ENCODE measurements around the gene JAKMIP1.

The JAKMIP1 gene

DNA sequence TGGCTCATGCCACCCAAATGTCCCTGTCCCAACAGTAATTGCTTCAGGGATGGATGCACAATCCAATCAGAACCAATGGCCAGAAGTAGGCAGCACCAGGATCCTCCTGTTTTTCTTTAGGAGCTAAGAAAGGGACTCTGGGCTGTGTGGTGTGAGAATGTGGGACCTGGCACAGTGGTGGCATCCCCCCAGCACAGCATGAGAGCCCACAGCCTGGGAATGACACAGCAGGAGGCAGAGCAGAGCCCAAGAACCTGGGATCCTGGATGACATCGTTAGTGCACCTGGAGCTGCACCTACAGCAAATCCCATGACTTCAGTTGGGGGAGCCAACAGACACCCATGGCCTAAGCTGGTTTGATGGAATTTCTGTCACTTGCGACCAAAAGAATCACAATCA lies 111.4 kb downstream of the JAKMIP1 start:
- no peak overlapping the region for H3K27ac ChIP-seq (ENCODE audit: low read depth, low read length)
- no peak overlapping the region for H3K4me3 ChIP-seq (ENCODE audit: low read depth in 1 of 2, low read length in 2 of 2)
- no peaks in the 10 kb centered on the region for H3K36me3 ChIP-seq (ENCODE audit: control insufficient read depth in 1 of 2, insufficient read depth in 2 of 2, low read length in 2 of 2)
- no peaks in the 10 kb centered on the region for H3K4me1 ChIP-seq (ENCODE audit: control insufficient read depth in 1 of 2, insufficient read depth in 2 of 2, low read length in 2 of 2)
- H3K9ac ChIP-seq (ENCODE audit: low read depth in 1 of 2, low read length in 2 of 2), result no peak overlapping the region
- no peaks in the 10 kb centered on the region for H3K9me3 ChIP-seq (ENCODE audit: control insufficient read depth in 1 of 2, low read length in 2 of 2)
- H3K27me3 ChIP-seq (ENCODE audit: control insufficient read depth in 1 of 2, insufficient read depth in 2 of 2, low read length in 2 of 2), result peaks cover 0 to 5% of the 10 kb centered on the region in 2 donors

DNA sequence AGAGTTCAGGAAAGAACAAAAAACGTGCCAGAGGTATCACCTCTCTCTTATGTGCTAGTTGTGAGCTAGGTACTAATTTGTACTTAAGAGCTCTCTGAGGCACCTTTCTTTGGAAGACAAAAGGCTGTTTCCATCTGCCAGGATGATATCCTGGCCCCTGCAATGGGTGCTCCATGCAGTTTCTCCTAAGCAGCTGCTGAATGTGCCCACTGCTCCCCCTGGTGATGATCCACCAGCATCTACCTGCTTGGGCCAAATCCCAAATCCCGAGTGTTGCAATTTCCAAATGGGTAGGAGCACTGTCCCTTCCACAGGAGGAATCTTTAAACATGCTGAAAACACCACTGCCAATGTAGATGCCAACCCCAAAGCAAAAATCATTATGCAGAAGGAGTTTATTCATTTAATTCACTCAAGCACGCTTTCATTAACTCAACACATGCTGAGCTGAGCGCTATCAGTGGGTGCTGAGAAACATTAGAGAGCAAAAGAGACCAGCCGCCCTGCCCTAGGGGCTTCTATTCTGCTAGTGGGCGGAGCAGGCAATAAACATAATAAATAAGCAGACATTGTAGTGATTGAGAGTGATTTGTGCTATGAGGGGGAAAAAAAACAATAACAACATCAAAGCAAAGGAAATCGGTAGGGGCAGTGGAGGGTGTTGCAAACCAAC lies 112.5 kb downstream of the JAKMIP1 start:
- Histone ChIP-seq H3K27me3 (ENCODE audit: control insufficient read depth in 1 of 2, insufficient read depth in 2 of 2, low read length in 2 of 2) (peaks cover 0 to 5% of the 10 kb centered on the region in 2 donors), H3K27ac (ENCODE audit: low read depth, low read length) (no peak overlapping the region), H3K9ac (ENCODE audit: low read depth in 1 of 2, low read length in 2 of 2) (no peak overlapping the region), H3K9me3 (ENCODE audit: control insufficient read depth in 1 of 2, low read length in 2 of 2) (no peaks in the 10 kb centered on the region), H3K4me3 (ENCODE audit: low read depth in 1 of 2, low read length in 2 of 2) (no peak overlapping the region), H3K4me1 (ENCODE audit: control insufficient read depth in 1 of 2, insufficient read depth in 2 of 2, low read length in 2 of 2) (no peaks in the 10 kb centered on the region), H3K36me3 (ENCODE audit: control insufficient read depth in 1 of 2, insufficient read depth in 2 of 2, low read length in 2 of 2) (no peaks in the 10 kb centered on the region)

DNA sequence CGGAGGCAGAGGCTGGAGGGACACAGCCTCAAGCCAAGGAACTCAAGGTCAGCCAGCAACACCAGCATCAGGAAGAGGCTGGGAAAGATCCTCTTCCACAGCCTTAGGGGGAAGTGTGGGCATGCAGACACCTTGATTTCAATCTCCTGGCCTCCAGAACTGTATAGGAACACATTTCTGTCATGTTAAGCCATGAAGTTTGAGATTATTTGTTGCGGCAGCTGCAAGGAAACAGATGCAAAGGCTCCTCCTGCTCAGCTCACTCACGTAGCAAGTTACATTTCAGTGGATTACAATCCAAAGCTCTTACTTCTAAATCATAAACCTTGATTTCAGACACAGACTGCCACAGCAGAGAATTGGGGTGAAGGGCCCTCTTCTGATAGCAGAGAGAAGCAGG lies 113.5 kb downstream of the JAKMIP1 start:
- H3K27ac ChIP-seq (ENCODE audit: low read depth, low read length), result no peak overlapping the region
- no peaks in the 10 kb centered on the region for H3K9me3 ChIP-seq (ENCODE audit: control insufficient read depth in 1 of 2, low read length in 2 of 2)
- H3K9ac ChIP-seq (ENCODE audit: low read depth in 1 of 2, low read length in 2 of 2), result no peak overlapping the region
- no peaks in the 10 kb centered on the region for H3K36me3 ChIP-seq (ENCODE audit: control insufficient read depth in 1 of 2, insufficient read depth in 2 of 2, low read length in 2 of 2)
- no peaks in the 10 kb centered on the region for H3K4me1 ChIP-seq (ENCODE audit: control insufficient read depth in 1 of 2, insufficient read depth in 2 of 2, low read length in 2 of 2)
- peaks cover 0 to 5% of the 10 kb centered on the region in 2 donors for H3K27me3 ChIP-seq (ENCODE audit: control insufficient read depth in 1 of 2, insufficient read depth in 2 of 2, low read length in 2 of 2)
- H3K4me3 ChIP-seq (ENCODE audit: low read depth in 1 of 2, low read length in 2 of 2), result no peak overlapping the region

DNA sequence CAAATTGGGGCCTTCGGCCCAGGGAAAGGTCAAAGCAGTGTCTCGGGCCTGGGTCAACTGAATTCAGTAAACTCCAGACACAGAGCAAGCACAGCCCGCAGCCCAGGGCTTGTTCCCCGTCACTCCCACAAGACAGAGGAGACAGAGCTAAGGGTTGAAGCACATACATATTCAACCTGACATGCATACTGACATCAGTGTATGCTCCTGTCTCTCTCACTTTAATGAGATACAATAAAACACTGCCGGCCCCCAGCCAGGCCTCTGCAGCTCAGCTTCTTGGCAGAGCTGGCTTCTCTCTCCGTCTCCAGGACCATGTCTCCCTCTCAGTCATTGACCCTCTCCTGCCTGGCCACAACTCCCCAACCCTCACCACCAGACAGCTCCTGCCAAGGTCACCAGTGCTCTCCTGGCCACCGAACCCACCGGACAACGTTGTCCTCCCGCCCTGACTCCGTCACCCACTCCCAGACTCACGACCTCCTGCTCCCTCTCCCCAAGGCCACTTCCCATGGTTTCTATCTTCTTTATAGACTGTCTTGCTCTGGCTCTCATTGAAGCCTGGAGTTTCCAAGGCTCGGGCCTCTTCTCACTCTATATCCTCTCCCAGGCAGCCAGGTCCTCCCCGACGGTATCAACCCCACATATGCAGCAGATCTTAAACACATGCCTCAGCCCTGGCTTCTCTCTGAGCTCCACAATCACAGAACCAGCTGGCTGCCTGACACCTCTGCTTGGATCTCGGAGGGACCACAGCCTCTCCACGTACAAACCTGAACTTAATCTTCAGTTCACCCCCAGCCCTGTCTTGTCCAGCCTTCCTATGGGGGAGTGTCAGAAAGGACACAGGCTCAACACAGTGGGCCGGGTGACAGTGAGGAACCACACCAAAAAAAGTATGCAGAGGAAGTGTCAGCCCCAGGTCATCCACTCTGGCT lies 114.4 kb downstream of the JAKMIP1 start:
- peaks cover 0 to 5% of the 10 kb centered on the region in 2 donors for H3K27me3 ChIP-seq (ENCODE audit: control insufficient read depth in 1 of 2, insufficient read depth in 2 of 2, low read length in 2 of 2)
- no peaks in the 10 kb centered on the region for H3K4me1 ChIP-seq (ENCODE audit: control insufficient read depth in 1 of 2, insufficient read depth in 2 of 2, low read length in 2 of 2)
- H3K36me3 ChIP-seq (ENCODE audit: control insufficient read depth in 1 of 2, insufficient read depth in 2 of 2, low read length in 2 of 2), result no peaks in the 10 kb centered on the region
- H3K27ac ChIP-seq (ENCODE audit: low read depth, low read length), result no peak overlapping the region
- no peak overlapping the region for H3K4me3 ChIP-seq (ENCODE audit: low read depth in 1 of 2, low read length in 2 of 2)
- H3K9ac ChIP-seq (ENCODE audit: low read depth in 1 of 2, low read length in 2 of 2), result no peak overlapping the region
- no peaks in the 10 kb centered on the region for H3K9me3 ChIP-seq (ENCODE audit: control insufficient read depth in 1 of 2, low read length in 2 of 2)

DNA sequence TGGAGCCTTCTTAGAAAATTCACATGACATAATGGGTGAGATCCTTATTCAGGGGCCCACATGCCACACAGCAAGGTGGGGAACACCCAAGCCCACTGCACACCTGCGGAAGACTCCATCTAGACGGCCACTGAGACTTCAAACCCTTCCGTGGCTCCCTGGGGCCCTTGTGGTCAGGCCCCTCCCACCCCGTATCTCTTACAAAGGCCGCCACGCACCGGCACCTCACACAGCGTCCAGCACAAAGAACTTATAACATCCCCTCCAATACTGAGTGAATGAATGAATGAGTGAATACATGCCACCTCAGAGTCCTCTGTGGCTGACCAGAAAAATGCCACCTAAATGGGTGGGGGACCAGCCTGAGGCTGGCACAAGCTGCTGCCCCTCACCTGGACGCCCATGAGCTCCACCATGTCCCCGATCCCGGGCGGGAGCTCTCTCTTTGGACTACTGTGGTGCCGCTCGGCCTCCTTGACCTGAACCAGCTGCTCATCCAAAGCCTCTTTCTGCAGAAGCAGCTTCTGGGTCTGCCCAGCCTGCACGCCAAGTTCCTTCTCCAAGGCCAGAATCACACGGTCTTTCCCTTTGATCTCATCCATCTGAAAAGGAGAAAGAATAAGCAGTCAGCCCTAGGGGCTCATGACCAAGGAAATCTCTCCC lies 115.2 kb downstream of the JAKMIP1 start:
- H3K27ac ChIP-seq (ENCODE audit: low read depth, low read length), result no peak overlapping the region
- H3K4me3 ChIP-seq (ENCODE audit: low read depth in 1 of 2, low read length in 2 of 2), result no peak overlapping the region
- H3K9ac ChIP-seq (ENCODE audit: low read depth in 1 of 2, low read length in 2 of 2), result no peak overlapping the region
- no peaks in the 10 kb centered on the region for H3K36me3 ChIP-seq (ENCODE audit: control insufficient read depth in 1 of 2, insufficient read depth in 2 of 2, low read length in 2 of 2)
- H3K9me3 ChIP-seq (ENCODE audit: control insufficient read depth in 1 of 2, low read length in 2 of 2), result no peaks in the 10 kb centered on the region
- H3K4me1 ChIP-seq (ENCODE audit: control insufficient read depth in 1 of 2, insufficient read depth in 2 of 2, low read length in 2 of 2), result no peaks in the 10 kb centered on the region
- peaks cover 0 to 5% of the 10 kb centered on the region in 2 donors for H3K27me3 ChIP-seq (ENCODE audit: control insufficient read depth in 1 of 2, insufficient read depth in 2 of 2, low read length in 2 of 2)

DNA sequence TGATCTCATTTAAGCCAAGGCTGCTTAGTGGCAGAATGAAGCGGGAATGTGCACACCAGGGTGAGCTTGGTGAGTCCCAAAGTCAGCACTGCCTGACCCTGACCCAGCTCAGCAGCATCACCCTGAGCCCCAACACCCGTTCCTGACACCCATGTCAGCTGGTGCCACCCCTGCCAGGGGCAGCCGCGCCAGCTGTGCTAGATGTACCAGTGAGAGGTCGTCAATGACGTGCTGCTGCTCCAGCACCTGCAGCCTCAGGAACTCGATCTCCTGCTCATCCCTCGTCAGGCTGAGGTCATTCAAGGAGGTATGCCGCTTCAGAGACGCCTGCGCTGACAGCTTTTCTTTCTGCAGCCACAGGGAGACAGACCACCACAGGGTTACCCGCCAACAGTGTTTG lies 120.4 kb downstream of the JAKMIP1 start:
- Histone ChIP-seq H3K4me1 (ENCODE audit: control insufficient read depth in 1 of 2, insufficient read depth in 2 of 2, low read length in 2 of 2) (no peaks in the 10 kb centered on the region), H3K9me3 (ENCODE audit: control insufficient read depth in 1 of 2, low read length in 2 of 2) (no peaks in the 10 kb centered on the region), H3K9ac (ENCODE audit: low read depth in 1 of 2, low read length in 2 of 2) (no peak overlapping the region), H3K27me3 (ENCODE audit: control insufficient read depth in 1 of 2, insufficient read depth in 2 of 2, low read length in 2 of 2) (no peaks in the 10 kb centered on the region), H3K27ac (ENCODE audit: low read depth, low read length) (no peak overlapping the region), H3K36me3 (ENCODE audit: control insufficient read depth in 1 of 2, insufficient read depth in 2 of 2, low read length in 2 of 2) (no peaks in the 10 kb centered on the region), H3K4me3 (ENCODE audit: low read depth in 1 of 2, low read length in 2 of 2) (no peak overlapping the region)

DNA sequence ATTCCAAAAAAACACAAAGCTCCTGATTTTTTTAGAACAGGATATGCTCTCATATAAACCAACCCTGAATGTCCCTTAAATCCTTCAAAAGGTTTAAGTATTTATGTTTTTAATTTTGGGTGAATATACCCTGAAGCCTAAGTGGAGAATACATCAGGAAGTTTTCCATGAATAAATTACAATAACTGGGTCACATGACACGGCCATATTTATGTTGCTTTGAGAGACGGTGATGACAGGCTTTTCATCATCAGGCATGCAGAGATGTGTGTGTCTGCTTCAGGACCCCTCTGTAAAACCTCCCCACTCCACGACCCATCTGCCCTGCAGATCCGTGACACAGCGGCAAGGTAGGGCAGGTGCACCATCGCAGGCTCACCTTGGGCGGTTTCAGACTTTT lies 121.8 kb downstream of the JAKMIP1 start:
- H3K36me3 ChIP-seq (ENCODE audit: control insufficient read depth in 1 of 2, insufficient read depth in 2 of 2, low read length in 2 of 2), result no peaks in the 10 kb centered on the region
- H3K9ac ChIP-seq (ENCODE audit: low read depth in 1 of 2, low read length in 2 of 2), result no peak overlapping the region
- H3K9me3 ChIP-seq (ENCODE audit: control insufficient read depth in 1 of 2, low read length in 2 of 2), result no peaks in the 10 kb centered on the region
- H3K4me1 ChIP-seq (ENCODE audit: control insufficient read depth in 1 of 2, insufficient read depth in 2 of 2, low read length in 2 of 2), result no peaks in the 10 kb centered on the region
- no peak overlapping the region for H3K4me3 ChIP-seq (ENCODE audit: low read depth in 1 of 2, low read length in 2 of 2)
- no peaks in the 10 kb centered on the region for H3K27me3 ChIP-seq (ENCODE audit: control insufficient read depth in 1 of 2, insufficient read depth in 2 of 2, low read length in 2 of 2)
- no peak overlapping the region for H3K27ac ChIP-seq (ENCODE audit: low read depth, low read length)

DNA sequence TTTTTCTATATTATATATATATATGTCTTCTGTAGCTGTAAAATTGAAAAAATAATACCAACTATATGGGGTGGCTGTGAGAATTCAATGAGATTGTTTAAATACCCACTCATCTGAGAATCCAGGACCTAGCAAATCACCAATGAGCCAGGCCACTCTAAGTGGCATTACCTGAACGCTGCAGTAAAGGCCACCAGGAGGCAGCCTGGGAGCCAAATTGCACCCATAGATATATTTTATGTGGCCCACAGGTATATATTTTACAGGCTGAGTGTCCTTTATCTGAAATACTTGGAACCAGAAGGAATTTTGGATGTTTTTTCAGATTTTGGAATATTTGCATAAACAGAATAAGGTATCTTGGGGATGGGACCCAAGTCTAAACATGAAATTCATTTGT lies 124.0 kb downstream of the JAKMIP1 start:
- no peaks in the 10 kb centered on the region for H3K36me3 ChIP-seq (ENCODE audit: control insufficient read depth in 1 of 2, insufficient read depth in 2 of 2, low read length in 2 of 2)
- no peaks in the 10 kb centered on the region for H3K27me3 ChIP-seq (ENCODE audit: control insufficient read depth in 1 of 2, insufficient read depth in 2 of 2, low read length in 2 of 2)
- no peaks in the 10 kb centered on the region for H3K9me3 ChIP-seq (ENCODE audit: control insufficient read depth in 1 of 2, low read length in 2 of 2)
- no peak overlapping the region for H3K4me3 ChIP-seq (ENCODE audit: low read depth in 1 of 2, low read length in 2 of 2)
- H3K9ac ChIP-seq (ENCODE audit: low read depth in 1 of 2, low read length in 2 of 2), result no peak overlapping the region
- peaks cover 0 to 3% of the 10 kb centered on the region in 2 donors for H3K4me1 ChIP-seq (ENCODE audit: control insufficient read depth in 1 of 2, insufficient read depth in 2 of 2, low read length in 2 of 2)
- H3K27ac ChIP-seq (ENCODE audit: low read depth, low read length), result no peak overlapping the region

DNA sequence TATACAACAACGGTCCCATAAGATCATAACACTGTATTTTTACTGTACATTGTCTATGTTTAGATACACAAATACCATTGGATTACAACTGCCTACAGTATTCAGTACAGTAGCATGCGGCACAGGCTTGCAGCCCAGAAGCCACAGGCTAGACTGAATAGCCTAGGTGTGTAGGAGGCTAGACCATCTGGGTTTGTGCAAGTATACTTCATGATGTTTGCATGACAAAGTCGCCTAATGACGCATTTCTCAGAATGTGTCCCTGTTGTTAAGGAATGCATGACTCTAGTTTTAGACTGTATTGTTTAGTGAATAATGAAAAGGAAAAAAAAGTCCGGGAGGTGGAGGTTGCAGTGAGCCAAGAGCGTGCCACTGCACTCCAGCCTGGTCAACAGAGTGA lies 125.6 kb downstream of the JAKMIP1 start:
- no peaks in the 10 kb centered on the region for H3K36me3 ChIP-seq (ENCODE audit: control insufficient read depth in 1 of 2, insufficient read depth in 2 of 2, low read length in 2 of 2)
- H3K9ac ChIP-seq (ENCODE audit: low read depth in 1 of 2, low read length in 2 of 2), result no peak overlapping the region
- no peak overlapping the region for H3K27ac ChIP-seq (ENCODE audit: low read depth, low read length)
- H3K4me3 ChIP-seq (ENCODE audit: low read depth in 1 of 2, low read length in 2 of 2), result no peak overlapping the region
- no peaks in the 10 kb centered on the region for H3K27me3 ChIP-seq (ENCODE audit: control insufficient read depth in 1 of 2, insufficient read depth in 2 of 2, low read length in 2 of 2)
- H3K9me3 ChIP-seq (ENCODE audit: control insufficient read depth in 1 of 2, low read length in 2 of 2), result no peaks in the 10 kb centered on the region
- peaks cover 0 to 3% of the 10 kb centered on the region in 2 donors for H3K4me1 ChIP-seq (ENCODE audit: control insufficient read depth in 1 of 2, insufficient read depth in 2 of 2, low read length in 2 of 2)
